Loucy (cell line): ENCODE results near the gene SPI1.

Experiments used
- EZH2phosphoT487 ChIP-seq: fragments of 200-600 bp; IDR thresholded peaks from 2 replicates; pipeline ENCODE4 v1.6.1; 2018; ENCODE audit warnings: antibody characterized with exemption, mild to moderate bottlenecking, moderate library complexity, borderline replicate concordance
- TF ChIP-seq, protein P1 (sequence below): fragments of 200-600 bp; sonication (generic); conservative IDR thresholded peaks from 2 replicates; pipeline ENCODE4 v1.5.1; 2014; ENCODE audit warnings: mild to moderate bottlenecking, antibody characterized with exemption, low read length

DNA sequence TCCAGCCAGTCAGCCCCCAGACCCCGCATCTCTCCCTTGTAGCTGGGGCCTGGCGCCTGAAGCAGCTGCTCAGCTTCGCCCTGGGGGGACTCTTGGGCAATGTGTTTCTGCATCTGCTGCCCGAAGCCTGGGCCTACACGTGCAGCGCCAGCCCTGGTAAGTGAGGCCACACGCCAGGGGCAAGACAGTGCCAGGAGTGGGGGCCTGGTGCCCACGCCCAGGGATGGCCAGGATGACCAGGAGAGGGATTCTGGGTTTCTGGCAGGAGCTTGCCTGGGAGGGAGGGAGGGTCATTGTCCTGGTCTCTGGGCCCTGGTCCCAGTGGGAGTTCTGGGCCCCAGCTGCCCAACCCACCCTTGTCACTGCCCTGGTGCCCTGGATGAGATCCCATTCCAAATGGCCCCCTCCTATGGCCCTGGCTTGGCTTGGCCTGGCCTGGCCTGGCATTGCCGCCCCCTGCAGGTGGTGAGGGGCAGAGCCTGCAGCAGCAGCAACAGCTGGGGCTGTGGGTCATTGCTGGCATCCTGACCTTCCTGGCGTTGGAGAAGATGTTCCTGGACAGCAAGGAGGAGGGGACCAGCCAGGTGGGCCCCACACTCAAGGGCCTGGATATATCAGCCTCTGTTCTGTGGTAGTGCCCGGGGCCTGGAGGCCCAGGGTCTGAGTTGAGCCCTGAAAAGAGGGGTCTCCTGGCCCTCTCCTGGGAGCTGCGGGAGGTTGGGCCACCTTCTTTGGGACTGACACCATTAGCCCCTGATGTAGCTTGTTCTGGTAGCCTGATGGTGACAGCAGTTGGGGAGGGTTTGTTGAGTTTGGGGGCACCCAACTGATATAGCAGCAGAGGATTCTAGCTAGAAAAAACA is 33.8 kb upstream of the SPI1 start:
- TF ChIP-seq, protein P1, sequence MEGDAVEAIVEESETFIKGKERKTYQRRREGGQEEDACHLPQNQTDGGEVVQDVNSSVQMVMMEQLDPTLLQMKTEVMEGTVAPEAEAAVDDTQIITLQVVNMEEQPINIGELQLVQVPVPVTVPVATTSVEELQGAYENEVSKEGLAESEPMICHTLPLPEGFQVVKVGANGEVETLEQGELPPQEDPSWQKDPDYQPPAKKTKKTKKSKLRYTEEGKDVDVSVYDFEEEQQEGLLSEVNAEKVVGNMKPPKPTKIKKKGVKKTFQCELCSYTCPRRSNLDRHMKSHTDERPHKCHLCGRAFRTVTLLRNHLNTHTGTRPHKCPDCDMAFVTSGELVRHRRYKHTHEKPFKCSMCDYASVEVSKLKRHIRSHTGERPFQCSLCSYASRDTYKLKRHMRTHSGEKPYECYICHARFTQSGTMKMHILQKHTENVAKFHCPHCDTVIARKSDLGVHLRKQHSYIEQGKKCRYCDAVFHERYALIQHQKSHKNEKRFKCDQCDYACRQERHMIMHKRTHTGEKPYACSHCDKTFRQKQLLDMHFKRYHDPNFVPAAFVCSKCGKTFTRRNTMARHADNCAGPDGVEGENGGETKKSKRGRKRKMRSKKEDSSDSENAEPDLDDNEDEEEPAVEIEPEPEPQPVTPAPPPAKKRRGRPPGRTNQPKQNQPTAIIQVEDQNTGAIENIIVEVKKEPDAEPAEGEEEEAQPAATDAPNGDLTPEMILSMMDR: peak; percentile 88
- TF ChIP-seq EZH2phosphoT487: no peak
